IPS-18c (cell line): ENCODE measurements around the gene NRBF2.

ENCODE experiments used
- H3K4me3 ChIP-seq: 2 replicates; pipeline ENCODE4 v1.7.0; 2013; ENCODE audit warnings: low read depth, mild to moderate bottlenecking, low read length, moderate library complexity; ENCODE audit not compliant: insufficient read depth
- H3K9me3 ChIP-seq: one replicate; pipeline ENCODE4 v1.6.1; 2013; ENCODE audit warnings: mild to moderate bottlenecking, low read length, moderate library complexity; ENCODE audit not compliant: control insufficient read depth, insufficient read depth

NRBF2 gene

DNA sequence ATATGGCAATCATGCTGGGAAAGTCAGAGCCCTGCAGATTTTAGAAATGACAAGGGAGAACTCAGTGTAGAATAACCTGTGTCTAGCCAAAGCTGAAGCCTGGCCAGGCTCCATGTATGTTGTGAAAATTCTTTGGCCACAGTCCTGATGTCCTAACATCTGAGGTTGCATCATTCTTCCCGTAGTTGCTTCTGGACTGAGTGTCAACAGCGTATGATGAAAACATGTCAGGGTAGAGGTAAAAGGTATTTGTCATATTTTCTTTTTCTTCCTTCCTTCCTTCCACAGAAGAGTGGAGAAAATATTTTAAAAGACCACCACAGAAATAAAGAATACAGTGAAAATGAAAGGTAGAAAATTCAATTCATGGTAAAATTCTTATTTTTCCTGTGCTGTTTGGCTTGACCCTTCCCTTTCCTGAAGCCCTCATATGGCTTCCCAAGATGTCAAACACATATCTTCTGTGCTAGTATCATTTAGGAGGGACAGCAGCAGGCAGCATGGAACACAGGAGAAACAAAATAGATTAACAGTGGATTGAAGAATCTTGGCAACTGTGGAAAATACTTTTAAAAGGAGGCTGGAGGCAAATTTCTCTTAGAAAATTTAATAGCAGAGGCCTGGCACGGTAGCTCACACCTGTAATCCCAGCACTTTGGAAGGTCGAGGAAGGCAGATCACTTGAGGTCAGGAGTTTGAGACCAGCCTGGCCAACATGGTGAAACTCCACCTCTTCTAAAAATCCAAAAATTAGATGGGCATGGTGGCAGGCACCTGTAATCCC is 18.9 kb upstream of the NRBF2 start:
- H3K4me3 ChIP-seq, result no peak overlapping the region
- H3K9me3 ChIP-seq, result no peaks in the 10 kb centered on the region

DNA sequence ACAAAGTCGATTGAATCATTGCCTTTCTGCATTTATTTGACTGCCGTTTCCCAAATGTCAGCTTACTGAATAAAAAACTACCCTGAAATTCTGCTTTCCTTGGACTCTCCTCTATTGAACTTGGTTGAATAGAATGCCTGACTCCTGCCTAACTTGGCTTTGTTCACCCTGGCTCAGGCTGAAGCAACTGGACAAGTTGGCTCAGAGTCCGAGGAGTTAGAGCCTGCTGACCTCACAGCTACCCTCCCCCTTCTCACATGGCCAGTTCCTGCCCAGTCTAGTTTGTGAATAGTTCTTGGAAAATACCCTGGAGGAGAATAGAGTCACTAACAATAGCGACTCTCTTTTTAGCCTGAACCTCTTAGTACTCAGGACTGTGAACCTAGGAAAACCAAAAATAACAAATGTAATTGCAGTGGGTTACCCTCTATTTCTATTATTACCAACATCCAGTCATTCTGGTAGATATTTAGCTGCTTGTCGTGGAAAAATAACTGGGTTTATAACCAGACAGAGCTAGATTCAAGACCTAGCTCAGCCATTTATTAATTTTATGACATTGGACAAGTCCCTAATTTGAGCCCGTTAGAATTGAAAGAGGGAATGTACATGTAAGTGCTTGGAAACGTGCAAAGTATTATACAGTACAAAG is 17.3 kb upstream of the NRBF2 start:
- Histone ChIP-seq H3K9me3 (no peaks in the 10 kb centered on the region), H3K4me3 (no peak overlapping the region)

DNA sequence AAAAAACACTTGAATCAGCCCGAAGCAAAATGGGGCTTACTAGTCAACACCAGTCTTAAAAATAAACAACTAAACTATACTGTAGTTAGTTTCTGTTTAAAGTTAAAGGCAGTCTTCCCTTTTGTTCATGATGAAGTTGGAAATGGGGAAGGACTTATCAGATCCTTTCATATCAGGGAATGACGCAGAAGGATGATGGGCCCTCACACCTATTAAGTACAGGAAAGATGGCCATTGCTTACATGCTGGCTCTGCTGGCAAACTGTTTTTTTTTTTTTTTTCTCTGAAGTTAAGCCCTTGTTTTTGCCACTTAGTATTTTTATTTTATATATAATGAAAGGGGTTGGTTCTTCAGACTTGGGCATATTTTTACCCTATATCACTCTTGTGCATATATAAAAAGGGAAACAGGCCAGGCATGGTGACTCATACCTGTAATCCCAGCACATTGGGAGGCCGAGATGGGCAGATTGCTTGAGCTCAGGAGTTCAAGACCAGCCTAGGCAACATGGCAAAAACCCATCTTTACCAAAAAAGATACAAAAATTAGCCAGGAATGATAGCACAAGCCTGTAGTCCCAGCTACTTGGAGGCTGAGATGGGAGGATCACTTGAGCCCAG is 16.6 kb upstream of the NRBF2 start:
- Histone ChIP-seq H3K4me3 (no peak overlapping the region), H3K9me3 (no peaks in the 10 kb centered on the region)

DNA sequence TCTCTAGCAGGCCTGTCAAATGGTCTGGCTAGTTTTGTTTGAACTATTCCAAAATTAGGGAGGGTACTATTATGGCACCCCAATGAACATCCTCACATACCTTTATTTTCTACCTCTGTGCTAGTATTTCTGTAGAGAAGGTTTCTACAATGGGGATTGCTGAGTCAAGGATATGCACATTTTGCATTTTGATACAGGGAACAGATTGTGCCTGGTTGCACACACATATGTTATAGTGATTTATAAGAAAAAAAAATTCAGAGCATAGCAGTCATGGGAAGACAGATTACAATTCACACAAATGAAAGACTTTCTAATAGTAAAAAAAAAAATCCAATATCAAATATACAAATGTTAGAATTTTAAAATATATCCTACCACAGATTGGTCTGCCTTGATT is 14.1 kb upstream of the NRBF2 start:
- H3K4me3 ChIP-seq, result no peak overlapping the region
- H3K9me3 ChIP-seq, result no peaks in the 10 kb centered on the region

DNA sequence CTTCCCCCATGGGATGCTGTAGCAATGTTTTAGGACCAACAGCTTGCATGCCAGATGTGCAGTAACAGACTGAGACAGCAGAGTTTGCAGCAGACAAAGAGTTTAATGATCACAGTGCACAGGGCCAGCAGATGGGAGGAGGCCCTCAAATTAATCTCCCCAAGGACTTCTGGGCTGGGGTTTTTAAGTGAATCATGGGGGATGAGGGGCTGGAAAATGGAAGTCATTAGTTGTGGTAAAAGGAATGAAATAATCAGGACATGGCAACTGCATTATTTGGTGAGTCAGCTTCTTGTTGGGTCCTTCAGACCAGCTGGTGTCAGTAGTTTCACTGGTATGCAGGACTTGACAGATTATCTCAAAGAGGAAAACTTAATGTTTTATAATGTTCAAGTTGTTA is 12.6 kb upstream of the NRBF2 start:
- Histone ChIP-seq H3K9me3 (no peaks in the 10 kb centered on the region), H3K4me3 (no peak overlapping the region)

DNA sequence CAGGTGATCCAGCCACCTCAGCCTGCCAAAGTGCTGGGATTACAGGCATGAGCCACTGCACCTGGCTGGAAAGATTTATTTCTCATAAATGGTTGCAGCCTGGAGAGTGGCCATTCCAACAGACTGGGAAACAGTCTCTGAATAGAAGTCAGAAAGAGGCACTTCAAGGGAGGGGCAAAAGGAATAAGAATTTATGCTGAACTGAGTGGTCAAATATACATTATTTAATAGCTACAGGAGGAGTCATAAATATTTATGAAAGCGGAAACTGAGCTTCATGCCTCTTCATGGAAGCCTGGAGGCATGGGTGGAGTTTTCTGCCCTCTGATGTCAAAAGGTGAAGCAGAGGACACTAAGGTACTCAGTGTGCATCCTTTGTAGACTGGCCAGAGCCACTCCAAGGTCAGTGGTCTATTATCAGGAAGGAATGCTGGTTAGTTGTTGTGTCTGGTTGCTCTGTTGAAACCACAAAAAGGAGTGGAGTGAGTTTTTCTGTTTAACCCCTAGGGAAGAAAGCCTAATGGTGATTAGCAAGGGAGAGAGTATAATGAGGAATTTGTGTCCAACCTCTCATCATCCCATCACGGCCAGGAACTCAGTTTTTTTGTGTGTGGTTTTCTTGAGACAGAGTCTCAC is 9.3 kb upstream of the NRBF2 start:
- Histone ChIP-seq H3K4me3 (no peak overlapping the region), H3K9me3 (no peaks in the 10 kb centered on the region)

DNA sequence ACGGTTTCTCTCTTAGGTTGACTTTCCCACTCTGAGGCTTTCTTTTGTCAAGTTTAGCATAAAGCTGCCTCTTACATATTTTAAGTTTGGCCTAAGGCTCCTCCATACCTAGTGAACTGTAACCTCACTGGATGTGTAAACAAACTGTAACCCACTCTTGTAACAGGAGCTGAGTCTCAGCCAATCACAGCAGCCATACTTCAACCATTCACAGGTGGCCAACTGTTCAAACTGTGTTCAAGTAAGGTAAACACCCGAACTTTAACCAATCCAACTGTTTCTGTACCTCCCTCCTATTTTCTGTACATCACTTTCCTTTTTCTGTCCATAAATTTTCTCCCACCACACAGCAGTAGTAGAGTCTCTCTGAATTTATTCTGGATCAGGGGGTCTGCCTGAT is 7.7 kb upstream of the NRBF2 start:
- Histone ChIP-seq H3K4me3 (no peak overlapping the region), H3K9me3 (no peaks in the 10 kb centered on the region)

DNA sequence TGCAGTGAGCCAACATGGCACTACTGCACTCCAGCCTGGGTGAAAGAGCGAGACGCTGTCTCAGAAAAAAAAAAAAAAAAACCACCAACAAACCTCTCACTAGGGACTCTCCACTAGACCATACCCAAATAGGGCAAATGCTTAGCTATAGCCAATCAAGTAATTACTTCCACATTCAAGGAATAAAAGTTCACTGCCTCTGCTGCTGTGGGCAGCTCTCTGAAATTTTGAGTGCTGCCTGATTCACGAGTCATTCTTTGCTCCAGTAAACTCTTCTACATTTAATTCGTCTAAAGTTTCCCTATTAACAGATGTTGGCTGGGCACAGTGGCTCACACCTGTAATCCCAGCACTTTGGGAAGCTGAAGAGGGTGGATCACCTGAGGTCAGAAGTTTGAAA is 4.7 kb upstream of the NRBF2 start:
- no peaks in the 10 kb centered on the region for H3K9me3 ChIP-seq
- no peak overlapping the region for H3K4me3 ChIP-seq

DNA sequence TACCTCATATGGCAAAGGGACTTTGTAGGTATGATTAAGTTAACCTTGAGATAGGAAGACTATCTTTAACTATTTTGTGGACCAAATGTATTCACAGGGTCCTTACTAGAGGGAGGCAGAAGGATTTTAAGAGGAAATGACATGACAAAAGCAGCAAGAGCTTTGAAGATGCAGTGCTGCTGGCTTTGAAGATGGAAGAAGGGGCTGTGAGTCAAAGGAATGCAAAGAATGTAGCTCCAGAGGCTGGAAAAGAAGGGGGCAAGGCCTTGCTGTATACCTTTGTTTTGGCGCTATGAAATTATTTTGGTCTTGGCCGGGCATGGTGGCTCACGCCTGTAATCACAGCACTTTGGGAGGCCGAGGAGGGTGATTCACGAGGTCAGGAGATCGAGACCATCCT is 3.2 kb upstream of the NRBF2 start:
- Histone ChIP-seq H3K9me3 (no peaks in the 10 kb centered on the region), H3K4me3 (no peak overlapping the region)

DNA sequence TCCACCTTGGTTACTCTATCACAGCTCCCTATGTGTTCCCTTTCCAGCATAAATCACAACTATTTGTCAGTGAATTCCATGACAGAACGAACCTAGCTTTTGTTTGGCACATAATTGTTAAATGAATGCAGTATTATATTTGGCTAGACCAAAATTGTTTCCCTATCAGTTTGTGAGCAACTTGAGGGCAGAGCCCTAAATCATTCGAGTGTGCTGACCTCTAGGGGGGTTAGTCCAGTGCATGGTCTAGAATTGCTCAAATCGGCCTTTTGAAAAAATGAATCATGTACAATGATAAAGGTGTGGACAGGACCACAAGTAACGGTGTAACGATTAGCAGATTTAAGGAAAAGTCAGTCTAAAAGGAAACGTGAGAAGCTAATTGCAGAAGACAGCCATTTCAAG is 475 bp upstream of the NRBF2 start:
- Histone ChIP-seq H3K9me3 (no peaks in the 10 kb centered on the region), H3K4me3 (no peak overlapping the region)

DNA sequence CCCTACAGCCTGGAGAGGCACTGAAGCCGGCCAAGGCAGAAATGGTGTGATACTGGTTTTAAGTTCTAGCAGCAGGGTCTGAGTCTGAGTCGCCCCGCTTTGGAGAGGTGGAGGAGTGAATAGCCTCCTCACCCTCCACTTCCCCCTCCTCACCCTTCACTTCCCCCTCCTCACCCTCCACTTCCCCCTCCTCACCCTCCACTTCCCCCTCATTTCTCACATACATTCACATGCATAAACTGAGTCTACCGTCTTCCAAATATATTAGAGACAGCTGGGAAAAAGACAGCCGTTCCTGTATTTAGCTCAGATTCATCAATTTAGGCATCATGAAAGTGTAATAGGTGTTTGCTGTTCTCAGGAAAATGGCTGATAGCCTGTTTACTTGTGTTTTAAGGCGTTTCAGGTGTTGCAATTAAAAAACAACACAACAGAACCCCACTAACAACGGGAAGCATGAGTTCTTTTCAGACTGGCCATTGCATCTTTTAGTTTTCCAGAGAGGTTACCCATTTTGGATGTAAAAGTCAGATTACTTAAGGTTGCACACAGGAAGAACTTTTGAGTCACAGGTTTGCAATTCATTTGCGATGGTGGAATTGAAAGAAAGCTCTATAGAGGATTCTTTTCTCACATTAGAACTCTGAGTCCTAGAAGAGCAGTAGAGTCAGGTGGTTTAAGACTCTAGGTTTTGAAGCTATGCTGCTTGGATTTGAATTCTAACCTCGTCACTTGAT is 861 bp downstream of the NRBF2 start:
- H3K4me3 ChIP-seq, result peak overlapping the region; percentile 95
- no peaks in the 10 kb centered on the region for H3K9me3 ChIP-seq

DNA sequence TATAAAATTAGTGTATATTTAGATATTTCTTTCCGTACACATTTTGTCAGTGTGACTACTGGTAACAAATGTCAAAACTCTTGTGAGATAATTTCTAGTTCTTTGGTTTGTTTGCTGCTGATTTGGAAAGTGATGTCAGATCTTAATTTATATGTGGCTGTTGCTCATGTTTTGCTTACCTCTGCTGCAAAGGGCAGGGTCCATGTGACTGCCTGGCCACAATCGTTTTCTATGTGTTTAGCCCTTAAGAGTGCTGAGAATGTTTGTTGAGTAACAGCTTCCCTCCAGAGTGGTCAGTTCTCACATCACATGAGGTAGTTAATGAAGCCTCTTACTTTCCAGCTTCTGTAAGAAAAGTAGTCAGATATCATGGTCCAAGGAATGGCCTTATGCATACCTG is 4.2 kb downstream of the NRBF2 start:
- Histone ChIP-seq H3K4me3 (no peak overlapping the region), H3K9me3 (no peaks in the 10 kb centered on the region)

DNA sequence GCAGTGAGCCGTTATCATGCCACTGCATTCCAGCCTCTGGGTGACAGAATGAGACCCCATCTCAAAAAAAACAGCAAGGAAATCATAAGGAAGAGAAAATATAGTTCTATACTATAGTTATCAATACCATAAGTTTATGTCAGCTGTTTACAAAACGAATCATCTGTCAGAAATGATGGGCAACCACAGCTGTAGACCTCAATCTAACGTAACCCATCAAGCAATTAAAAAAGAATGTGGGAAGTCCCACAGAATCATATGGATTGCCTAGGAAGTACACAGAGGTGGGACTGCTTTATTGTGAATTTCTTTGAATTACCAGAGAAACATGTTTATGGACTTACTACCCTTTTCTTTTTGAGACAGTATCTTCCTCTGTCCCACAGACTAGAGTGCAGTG is 6.9 kb downstream of the NRBF2 start:
- no peaks in the 10 kb centered on the region for H3K9me3 ChIP-seq
- no peak overlapping the region for H3K4me3 ChIP-seq

DNA sequence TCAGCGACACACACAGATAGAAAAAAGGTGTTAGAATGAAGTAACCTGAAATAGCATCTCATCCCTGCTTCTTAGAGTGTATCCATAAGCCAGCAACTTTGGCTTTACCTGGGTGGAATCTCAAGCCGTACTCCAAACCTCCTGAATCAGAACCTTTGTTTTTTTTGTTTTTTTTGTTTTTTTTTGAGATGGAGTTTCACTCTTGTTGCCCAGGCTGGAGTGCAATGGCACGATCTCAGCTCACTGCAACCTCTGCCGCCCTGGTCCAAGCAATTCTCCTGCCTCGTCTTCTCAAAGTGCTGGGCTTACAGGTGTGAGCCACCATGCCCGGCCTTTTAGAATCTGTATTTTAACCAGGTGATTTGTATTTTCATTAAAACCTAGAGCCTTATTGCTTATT is 9.0 kb downstream of the NRBF2 start:
- Histone ChIP-seq H3K4me3 (no peak overlapping the region), H3K9me3 (no peaks in the 10 kb centered on the region)

DNA sequence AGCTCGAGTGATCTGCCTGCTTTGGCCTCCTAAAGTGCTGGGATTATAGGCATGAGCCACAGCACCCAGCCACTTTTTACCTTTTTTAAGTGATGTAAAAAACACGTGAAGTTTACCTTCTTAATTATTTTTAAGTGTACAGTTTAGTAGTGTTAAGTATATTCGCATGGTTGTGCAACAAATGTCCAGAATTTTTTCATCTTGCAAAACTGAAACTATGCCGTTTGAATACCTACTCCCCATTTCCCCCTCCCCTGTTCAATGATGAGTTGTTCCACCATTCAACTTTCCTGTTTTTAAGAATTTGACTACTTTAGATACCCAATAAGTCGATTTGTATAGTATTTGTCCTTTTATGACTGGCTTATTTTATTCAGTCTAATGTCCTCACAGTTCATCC is 10.9 kb downstream of the NRBF2 start:
- no peak overlapping the region for H3K4me3 ChIP-seq
- no peaks in the 10 kb centered on the region for H3K9me3 ChIP-seq

DNA sequence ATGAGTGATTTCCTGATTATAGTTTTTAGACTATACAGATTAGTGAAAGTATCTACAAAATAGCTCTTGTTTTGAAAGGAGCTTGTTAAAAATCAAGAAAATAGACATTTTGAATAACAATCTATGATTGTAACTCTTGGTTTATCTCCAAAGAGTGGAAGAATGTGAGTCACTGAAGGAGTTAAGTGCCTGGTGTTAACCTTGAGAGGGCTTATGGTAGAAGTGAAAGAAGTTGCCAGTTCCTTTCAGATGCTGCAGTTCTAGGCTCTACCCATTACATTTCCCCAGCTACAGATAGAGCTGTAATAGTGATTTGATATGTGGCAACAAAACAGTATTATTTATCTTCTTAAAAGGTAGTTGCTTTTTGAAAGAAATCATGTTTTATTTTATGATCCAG is 12.7 kb downstream of the NRBF2 start:
- no peaks in the 10 kb centered on the region for H3K9me3 ChIP-seq
- H3K4me3 ChIP-seq, result no peak overlapping the region

DNA sequence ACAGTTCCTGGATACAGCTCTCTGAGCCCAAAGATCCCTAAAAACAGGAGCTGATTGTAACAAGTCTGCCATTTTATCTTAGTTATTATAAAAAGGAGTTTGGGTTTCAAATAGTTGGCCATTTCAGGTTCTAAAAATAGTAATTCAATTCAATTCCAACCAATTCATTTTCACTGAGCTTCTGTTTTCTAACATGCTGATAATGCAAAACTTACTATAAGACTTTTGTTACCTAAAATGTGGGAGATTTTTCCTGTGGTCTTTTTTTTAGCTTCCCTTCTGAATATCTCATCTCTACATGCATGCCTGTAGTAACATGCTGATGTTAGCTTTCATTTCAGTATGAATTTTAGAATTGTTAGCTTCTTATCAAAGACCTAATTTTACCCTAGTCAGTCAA is 13.4 kb downstream of the NRBF2 start:
- no peaks in the 10 kb centered on the region for H3K9me3 ChIP-seq
- H3K4me3 ChIP-seq, result no peak overlapping the region
